IMR-90 (cell line): ENCODE results near the gene DPYSL5. TPM values are rescaled to one million over a fixed set of nuclear protein-coding genes. Genes with fewer than 3 reads are reported as not detected.

ENCODE experiments used
- ATAC-seq: fragments of 200-7000 bp; cut with Tn5 transposase; 2 replicates; pipeline ENCODE4 v1.9.1; 2020; ENCODE audit warnings: low read depth, mild to moderate bottlenecking, moderate library complexity
- BruUV-seq: library from RNA; stranded (reverse); fragments of 400-500 nt; replicated peaks from 2 replicates; lab custom pipeline; 2021; lab: Mats Ljungman, UMichigan
- CTCF ChIA-PET: fragments of 300-600 bp; formaldehyde crosslinking; extraction: SDS; loops from one replicate; lab custom pipeline; 2021; ENCODE audit warnings: antibody characterized with exemption; lab: Yijun Ruan, JAX
- POLR2A ChIA-PET: fragments of 300-600 bp; sonication (Branson Sonifier 250); formaldehyde crosslinking; loops from one replicate; lab custom pipeline; 2022; ENCODE audit warnings: antibody characterized with exemption; ENCODE audit not compliant: unreplicated experiment; lab: Charles Lee
- DNase-seq: peaks from one replicate; pipeline ENCODE4 v3.0.0; 2013
- H2AFZ ChIP-seq: replicated peaks from 2 replicates; pipeline ENCODE3; 2013; ENCODE audit warnings: low read length, mild to moderate bottlenecking; ENCODE audit not compliant: poor library complexity
- H2AK5ac ChIP-seq: 2 replicates; pipeline ENCODE4 v1.6.1; 2013; ENCODE audit warnings: low read depth, low read length, inconsistent platforms
- H2AK9ac ChIP-seq: replicated peaks from 2 replicates; pipeline ENCODE3; 2013; ENCODE audit warnings: mild to moderate bottlenecking, low read depth, low read length, moderate library complexity; ENCODE audit not compliant: poor library complexity
- H2BK120ac ChIP-seq: 2 replicates; pipeline ENCODE4 v1.6.1; 2013; ENCODE audit warnings: low read depth, low read length, inconsistent platforms
- H2BK15ac ChIP-seq: 3 replicates; pipeline ENCODE4 v1.6.1; 2013; ENCODE audit warnings: low read depth, low read length, inconsistent platforms
- H2BK20ac ChIP-seq: 2 replicates; pipeline ENCODE4 v1.6.1; 2013; ENCODE audit warnings: low read depth, mild to moderate bottlenecking, inconsistent platforms, low read length, moderate library complexity
- H2BK5ac ChIP-seq: 2 replicates; pipeline ENCODE4 v1.6.1; 2013; ENCODE audit warnings: mild to moderate bottlenecking, low read depth, low read length, inconsistent platforms; ENCODE audit not compliant: poor library complexity, severe bottlenecking
- H3K14ac ChIP-seq: replicated peaks from 2 replicates; pipeline ENCODE4 v1.6.1; 2013; ENCODE audit warnings: low read depth, low read length, inconsistent platforms
- H3K18ac ChIP-seq: 2 replicates; pipeline ENCODE4 v1.6.1; 2013; ENCODE audit warnings: low read depth, low read length, control low read depth
- H3K23ac ChIP-seq: 2 replicates; pipeline ENCODE4 v1.6.1; 2013; ENCODE audit warnings: low read depth, low read length, inconsistent platforms
- H3K27ac ChIP-seq: 2 replicates; pipeline ENCODE4 v1.5.1; 2013; ENCODE audit warnings: mild to moderate bottlenecking, control low read depth, low read length; ENCODE audit not compliant: insufficient read depth
- H3K27me3 ChIP-seq: 2 replicates; pipeline ENCODE4 v1.6.1; 2013; ENCODE audit warnings: low read length; ENCODE audit not compliant: control insufficient read depth, insufficient read depth
- H3K36me3 ChIP-seq: 2 replicates; pipeline ENCODE4 v1.6.1; 2013; ENCODE audit warnings: low read length, mixed read lengths; ENCODE audit not compliant: control insufficient read depth, insufficient read depth
- H3K4ac ChIP-seq: 2 replicates; pipeline ENCODE4 v1.6.1; 2013; ENCODE audit warnings: low read depth, low read length, inconsistent platforms
- H3K4me1 ChIP-seq: 2 replicates; pipeline ENCODE4 v1.6.1; 2013; ENCODE audit warnings: low read length, mixed read lengths; ENCODE audit not compliant: control insufficient read depth, insufficient read depth
- H3K4me2 ChIP-seq: 2 replicates; pipeline ENCODE4 v1.6.1; 2013; ENCODE audit warnings: low read depth, mild to moderate bottlenecking, control low read depth, low read length, moderate library complexity
- H3K4me3 ChIP-seq: 2 replicates; pipeline ENCODE4 v1.5.1; 2013; ENCODE audit warnings: low read depth, mild to moderate bottlenecking, control low read depth, low read length, moderate library complexity; ENCODE audit not compliant: insufficient read depth
- H3K56ac ChIP-seq: 2 replicates; pipeline ENCODE4 v1.6.1; 2013; ENCODE audit warnings: low read length, inconsistent platforms; ENCODE audit not compliant: insufficient read depth; ENCODE audit errors: extremely low read depth
- H3K79me1 ChIP-seq, 2 experiments: 2 replicates each; pipeline ENCODE4 v1.6.1; 2013; ENCODE audit warnings: low read length in 2 of 2, inconsistent platforms in 1 of 2, low read depth in 1 of 2
- H3K9ac ChIP-seq: 2 replicates; pipeline ENCODE4 v1.6.1; 2013; ENCODE audit warnings: low read depth, low read length, control low read depth
- H3K9me1 ChIP-seq: 2 replicates; pipeline ENCODE4 v1.6.1; 2013; ENCODE audit warnings: low read length, inconsistent platforms; ENCODE audit not compliant: insufficient read depth
- H3K9me3 ChIP-seq: 2 replicates; pipeline ENCODE4 v1.6.1; 2013; ENCODE audit warnings: low read length; ENCODE audit not compliant: control insufficient read depth, insufficient read depth
- H4K20me1 ChIP-seq: 2 replicates; pipeline ENCODE4 v1.6.1; 2013; ENCODE audit warnings: low read length, inconsistent platforms; ENCODE audit not compliant: insufficient read depth
- H4K5ac ChIP-seq: 2 replicates; pipeline ENCODE4 v1.6.1; 2013; ENCODE audit warnings: mild to moderate bottlenecking, low read depth, low read length, control low read depth
- H4K8ac ChIP-seq, 2 experiments: 2 replicates each; pipeline ENCODE4 v1.6.1; 2013; ENCODE audit warnings: low read depth in 2 of 2, low read length in 2 of 2, control low read depth in 1 of 2, inconsistent platforms in 1 of 2
- H4K91ac ChIP-seq: 2 replicates; pipeline ENCODE4 v1.6.1; 2013; ENCODE audit warnings: low read depth, low read length, inconsistent platforms; ENCODE audit not compliant: insufficient read depth
- CEBPB ChIP-seq: IDR thresholded peaks from 2 replicates; pipeline ENCODE4 v1.6.1; 2012; ENCODE audit warnings: low read depth, low read length, improper control_type of control experiment
- CHD1 ChIP-seq: IDR thresholded peaks from 2 replicates; pipeline ENCODE4 v1.6.1; 2012; ENCODE audit warnings: low read depth, low read length, improper control_type of control experiment
- FOS ChIP-seq: fragments of 150-350 bp; IDR thresholded peaks from 2 replicates; pipeline ENCODE4 v1.6.1; 2016; ENCODE audit warnings: low read depth, low read length
- MXI1 ChIP-seq: IDR thresholded peaks from 2 replicates; pipeline ENCODE4 v1.6.1; 2012; ENCODE audit warnings: low read depth, mild to moderate bottlenecking, low read length, moderate library complexity, borderline replicate concordance
- POLR2A ChIP-seq: IDR thresholded peaks from 2 replicates; pipeline ENCODE4 v1.6.1; 2012; ENCODE audit warnings: mild to moderate bottlenecking, low read depth, low read length
- RCOR1 ChIP-seq: IDR thresholded peaks from 2 replicates; pipeline ENCODE4 v1.6.1; 2012; ENCODE audit warnings: mild to moderate bottlenecking, low read length, improper control_type of control experiment; ENCODE audit not compliant: insufficient replicate concordance
- RFX5 ChIP-seq: IDR thresholded peaks from 2 replicates; pipeline ENCODE4 v1.8.0; 2012; ENCODE audit warnings: low read depth, mild to moderate bottlenecking, low read length, moderate library complexity
- SMC3 ChIP-seq: fragments of 150-350 bp; IDR thresholded peaks from 2 replicates; pipeline ENCODE4 v1.6.1; 2016; ENCODE audit warnings: low read depth, mild to moderate bottlenecking, antibody characterized with exemption, low read length, moderate library complexity
- WGBS, 2 experiments: methylation state at CpG; one replicate each; pipeline versions ENCODE4 v1.1.5 to v1.1.7; 2013; ENCODE audit warnings: missing lambda C conversion rate in 2 of 2; ENCODE audit not compliant: insufficient read length in 1 of 2; ENCODE audit errors: extremely low coverage in 2 of 2; 5-methylcytosine and 5-hydroxymethylcytosine counted together
- dilution Hi-C: fragments of 300-500 bp; cut with HindIII; formaldehyde crosslinking; loops from one replicate; pipeline ENCODE4 v1.14.3; 2018; ENCODE audit warnings: low sequenced_read_pairs; ENCODE audit not compliant: unreplicated experiment
- in situ Hi-C: fragments of 300-500 bp; cut with MboI; formaldehyde crosslinking; loops from 3 replicates; pipeline ENCODE4 v1.14.3; 2019; ENCODE audit warnings: low sequenced_read_pairs, inconsistent platforms, mixed read lengths
- intact Hi-C: fragments of 100-400 bp; cut with micrococcal nuclease; formaldehyde crosslinking; loops from 2 replicates; pipeline ENCODE4 v1.10.0; 2022
- polyA plus RNA-seq, 3 experiments: library from polyadenylated mRNA; depleted of rRNA; stranded (reverse); fragments of >200 nt; gene quantifications; 2 replicates each; pipeline ENCODE4 v1.2.3, GENCODE V29; 2012; ENCODE audit warnings: low replicate concordance in 1 of 3
- total RNA-seq: library from RNA; depleted of rRNA; stranded (reverse); fragments of >200 nt; gene quantifications from 2 replicates; pipeline ENCODE4 v1.2.3, GENCODE V29; 2012
- TF ChIP-seq, protein P1 (sequence below): conservative IDR thresholded peaks from 2 replicates; pipeline ENCODE4 v1.5.1; 2012; ENCODE audit warnings: mild to moderate bottlenecking, low read depth, low read length, improper control_type of control experiment
- TF ChIP-seq, protein P2 (sequence below): fragments of 150-350 bp; IDR thresholded peaks from 2 replicates; pipeline ENCODE4 v1.6.1; 2017; ENCODE audit warnings: mild to moderate bottlenecking, antibody characterized with exemption, low read length, low read depth
- TF ChIP-seq, protein P3 (sequence below): fragments of 150-350 bp; IDR thresholded peaks from 2 replicates; pipeline ENCODE4 v1.6.1; 2016; ENCODE audit warnings: low read depth, mild to moderate bottlenecking, low read length, moderate library complexity, borderline replicate concordance

DPYSL5 gene
- total and polyA plus RNA-seq, 2 of the 4 experiments (the other 2 are of a cell fraction) = not detected

DNA sequence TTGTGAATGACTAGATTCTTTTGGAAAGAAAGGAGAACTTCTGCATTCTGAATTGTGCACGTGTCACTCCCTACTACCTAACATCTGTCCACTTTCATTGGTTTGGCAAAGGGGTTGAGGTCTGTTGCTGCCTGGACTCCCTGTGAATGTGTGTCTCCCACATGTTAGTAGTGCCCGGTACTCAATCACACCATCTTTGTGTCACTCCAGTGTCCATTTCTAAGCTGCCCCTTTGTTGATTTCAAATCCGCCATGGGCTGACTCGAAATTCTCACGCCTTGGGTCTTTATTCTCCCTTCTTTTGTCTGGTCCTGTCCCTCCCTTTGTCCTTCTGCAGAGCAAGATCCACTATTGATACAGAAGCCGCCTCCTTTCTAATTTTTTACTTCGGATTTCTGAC, 7.5 kb downstream of the DPYSL5 start:
- no peak overlapping the region for H2BK20ac ChIP-seq
- no peaks in the 10 kb centered on the region for H3K36me3 ChIP-seq
- no peaks in the 10 kb centered on the region for H3K4me1 ChIP-seq
- no peak overlapping the region for H3K18ac ChIP-seq
- no peak overlapping the region for H2BK5ac ChIP-seq
- ChIA-PET CTCF (interaction anchor here (1.4 kb wide), 1 partner anchor 9 kb away, joined by 7 read pairs; no protein-coding TSS in a partner anchor), POLR2A (no interaction called here)
- no peak overlapping the region for H3K4me3 ChIP-seq
- H2AFZ ChIP-seq = no peak overlapping the region
- no peak overlapping the region for H3K23ac ChIP-seq
- no peak overlapping the region for H2BK15ac ChIP-seq
- no peak for DNase-seq
- no peak overlapping the region for H3K4ac ChIP-seq
- dilution Hi-C loops (no loop called here), in situ Hi-C loops (no loop called here), intact Hi-C loops (no loop called here)
- H2AK5ac ChIP-seq = no peak overlapping the region
- no peak overlapping the region for H4K91ac ChIP-seq
- H3K9me1 ChIP-seq = no peaks in the 10 kb centered on the region
- peaks cover 48% of the 10 kb centered on the region for H3K27me3 ChIP-seq
- no peaks in the 10 kb centered on the region; the same call in 1 of the 2 replicates for H3K9me3 ChIP-seq
- H4K20me1 ChIP-seq = no peaks in the 10 kb centered on the region
- WGBS, 2 experiments = 100% methylated on average over 1 of the region's 7 CpGs; no CpG with 5 or more reads in 1 of the 2 experiments
- ATAC-seq = no peak
- no peak overlapping the region for H3K14ac ChIP-seq
- no TSS peak for BruUV-seq
- no peak overlapping the region for H3K27ac ChIP-seq
- H2AK9ac ChIP-seq = no peak overlapping the region
- TF ChIP-seq, protein P1, sequence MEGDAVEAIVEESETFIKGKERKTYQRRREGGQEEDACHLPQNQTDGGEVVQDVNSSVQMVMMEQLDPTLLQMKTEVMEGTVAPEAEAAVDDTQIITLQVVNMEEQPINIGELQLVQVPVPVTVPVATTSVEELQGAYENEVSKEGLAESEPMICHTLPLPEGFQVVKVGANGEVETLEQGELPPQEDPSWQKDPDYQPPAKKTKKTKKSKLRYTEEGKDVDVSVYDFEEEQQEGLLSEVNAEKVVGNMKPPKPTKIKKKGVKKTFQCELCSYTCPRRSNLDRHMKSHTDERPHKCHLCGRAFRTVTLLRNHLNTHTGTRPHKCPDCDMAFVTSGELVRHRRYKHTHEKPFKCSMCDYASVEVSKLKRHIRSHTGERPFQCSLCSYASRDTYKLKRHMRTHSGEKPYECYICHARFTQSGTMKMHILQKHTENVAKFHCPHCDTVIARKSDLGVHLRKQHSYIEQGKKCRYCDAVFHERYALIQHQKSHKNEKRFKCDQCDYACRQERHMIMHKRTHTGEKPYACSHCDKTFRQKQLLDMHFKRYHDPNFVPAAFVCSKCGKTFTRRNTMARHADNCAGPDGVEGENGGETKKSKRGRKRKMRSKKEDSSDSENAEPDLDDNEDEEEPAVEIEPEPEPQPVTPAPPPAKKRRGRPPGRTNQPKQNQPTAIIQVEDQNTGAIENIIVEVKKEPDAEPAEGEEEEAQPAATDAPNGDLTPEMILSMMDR = no peak
- TF ChIP-seq FOS (no peak), CHD1 (no peak), SMC3 (no peak), RFX5 (no peak), RCOR1 (no peak), MXI1 (no peak), POLR2A (no peak), CEBPB (no peak)
- TF ChIP-seq, protein P2, sequence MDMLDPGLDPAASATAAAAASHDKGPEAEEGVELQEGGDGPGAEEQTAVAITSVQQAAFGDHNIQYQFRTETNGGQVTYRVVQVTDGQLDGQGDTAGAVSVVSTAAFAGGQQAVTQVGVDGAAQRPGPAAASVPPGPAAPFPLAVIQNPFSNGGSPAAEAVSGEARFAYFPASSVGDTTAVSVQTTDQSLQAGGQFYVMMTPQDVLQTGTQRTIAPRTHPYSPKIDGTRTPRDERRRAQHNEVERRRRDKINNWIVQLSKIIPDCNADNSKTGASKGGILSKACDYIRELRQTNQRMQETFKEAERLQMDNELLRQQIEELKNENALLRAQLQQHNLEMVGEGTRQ = no peak
- TF ChIP-seq, protein P3, sequence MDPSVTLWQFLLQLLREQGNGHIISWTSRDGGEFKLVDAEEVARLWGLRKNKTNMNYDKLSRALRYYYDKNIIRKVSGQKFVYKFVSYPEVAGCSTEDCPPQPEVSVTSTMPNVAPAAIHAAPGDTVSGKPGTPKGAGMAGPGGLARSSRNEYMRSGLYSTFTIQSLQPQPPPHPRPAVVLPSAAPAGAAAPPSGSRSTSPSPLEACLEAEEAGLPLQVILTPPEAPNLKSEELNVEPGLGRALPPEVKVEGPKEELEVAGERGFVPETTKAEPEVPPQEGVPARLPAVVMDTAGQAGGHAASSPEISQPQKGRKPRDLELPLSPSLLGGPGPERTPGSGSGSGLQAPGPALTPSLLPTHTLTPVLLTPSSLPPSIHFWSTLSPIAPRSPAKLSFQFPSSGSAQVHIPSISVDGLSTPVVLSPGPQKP = no peak
- H3K4me2 ChIP-seq = no peak overlapping the region
- no peak overlapping the region for H4K5ac ChIP-seq
- H3K79me1 ChIP-seq = no peaks in the 10 kb centered on the region
- H4K8ac ChIP-seq = no peak overlapping the region
- H3K56ac ChIP-seq = no peak overlapping the region
- no peak overlapping the region for H2BK120ac ChIP-seq
- H3K9ac ChIP-seq = no peak overlapping the region
